H1 (cell line): ENCODE results near the gene GATC. TPM values are rescaled to one million over a fixed set of nuclear protein-coding genes. Genes with fewer than 3 reads are reported as not detected.

Source experiments
- CTCF ChIA-PET: fragments of 300-600 bp; sonication (Branson Sonifier 250); formaldehyde crosslinking; loops from one replicate; lab custom pipeline; 2021; ENCODE audit not compliant: partially characterized antibody; lab: Charles Lee
- POLR2A ChIA-PET: fragments of 300-600 bp; sonication (Branson Sonifier 250); formaldehyde crosslinking; loops from one replicate; lab custom pipeline; 2021; ENCODE audit warnings: inconsistent platforms; ENCODE audit not compliant: partially characterized antibody; lab: Charles Lee
- DNase-seq, 2 experiments: peaks; one replicate each; pipeline versions ENCODE4 v3.0.0 to v3.0.0-alpha.2; 2010 to 2022; ENCODE audit warnings: low spot score in 2 of 2, low read depth in 1 of 2, mixed read lengths in 1 of 2
- FAIRE-seq: peaks from 2 replicates; lab custom pipeline; 2011; peaks lifted over from hg19 to GRCh38; lab: Jason Lieb, UNC
- H2AFZ ChIP-seq: 2 replicates; pipeline ENCODE4 v1.8.1; 2012; ENCODE audit warnings: low read length, inconsistent platforms
- H2AK5ac ChIP-seq: 2 replicates; pipeline ENCODE4 v1.6.1; 2013; ENCODE audit warnings: low read depth, low read length
- H2BK120ac ChIP-seq: replicated peaks from 2 replicates; pipeline ENCODE3; 2013; ENCODE audit warnings: low read depth, low read length, inconsistent platforms
- H2BK12ac ChIP-seq: 2 replicates; pipeline ENCODE4 v1.6.1; 2013; ENCODE audit warnings: low read depth, low read length
- H2BK15ac ChIP-seq: 2 replicates; pipeline ENCODE4 v1.6.1; 2013; ENCODE audit warnings: low read length
- H2BK20ac ChIP-seq: 2 replicates; pipeline ENCODE4 v1.6.1; 2013; ENCODE audit warnings: low read length
- H2BK5ac ChIP-seq: 2 replicates; pipeline ENCODE4 v1.6.1; 2013; ENCODE audit warnings: low read depth, low read length
- H3K14ac ChIP-seq: 2 replicates; pipeline ENCODE4 v1.6.1; 2013; ENCODE audit warnings: inconsistent platforms; ENCODE audit not compliant: insufficient read length
- H3K18ac ChIP-seq: 2 replicates; pipeline ENCODE4 v1.6.1; 2013; ENCODE audit warnings: low read length; ENCODE audit errors: extremely low read depth
- H3K23ac ChIP-seq: 2 replicates; pipeline ENCODE4 v1.6.1; 2013; ENCODE audit warnings: inconsistent platforms; ENCODE audit not compliant: insufficient read length
- H3K23me2 ChIP-seq: 2 replicates; pipeline ENCODE4 v1.6.1; 2013; ENCODE audit warnings: low read depth, low read length
- H3K27ac ChIP-seq: 2 replicates; pipeline ENCODE4 v1.6.1; 2011; ENCODE audit warnings: low read depth, low read length, inconsistent platforms
- H3K27me3 ChIP-seq, 4 experiments: replicated peaks in 1 of 4; 1 replicate in 1 of 4; 2 replicates in 3 of 4; pipeline versions ENCODE4 v1.6.1 to v1.8.1; 2011 to 2013; ENCODE audit warnings: low read length in 3 of 4, mild to moderate bottlenecking in 3 of 4, inconsistent platforms in 2 of 4, mixed read lengths in 2 of 4, moderate library complexity in 1 of 4; ENCODE audit not compliant: control insufficient read depth in 3 of 4, insufficient read depth in 3 of 4; ENCODE audit errors: extremely low read depth in 1 of 4
- H3K36me3 ChIP-seq, 4 experiments: 2 replicates each; pipeline versions ENCODE4 v1.6.1 to v1.8.1; 2011 to 2013; ENCODE audit warnings: mild to moderate bottlenecking in 4 of 4, low read length in 3 of 4, moderate library complexity in 2 of 4, control low read depth in 1 of 4, inconsistent platforms in 1 of 4; ENCODE audit not compliant: insufficient read depth in 4 of 4, control insufficient read depth in 2 of 4
- H3K4ac ChIP-seq: replicated peaks from 2 replicates; pipeline ENCODE3; 2013; ENCODE audit warnings: low read length, low read depth, mixed read lengths, inconsistent platforms; ENCODE audit not compliant: insufficient read length
- H3K4me1 ChIP-seq, 4 experiments: replicated peaks in 1 of 4; 1 replicate in 1 of 4; 2 replicates in 3 of 4; pipeline versions ENCODE4 v1.6.1 to v1.8.1; 2011 to 2013; ENCODE audit warnings: low read length in 3 of 4, inconsistent platforms in 2 of 4, mixed read lengths in 1 of 4; ENCODE audit not compliant: insufficient read depth in 4 of 4, control insufficient read depth in 3 of 4
- H3K4me2 ChIP-seq, 2 experiments: 2 replicates each; pipeline versions ENCODE4 v1.6.1 to v1.8.1; 2011 to 2013; ENCODE audit warnings: low read depth in 2 of 2, low read length in 2 of 2, control low read depth in 1 of 2, inconsistent platforms in 1 of 2, mild to moderate bottlenecking in 1 of 2; ENCODE audit not compliant: insufficient read depth in 1 of 2
- H3K4me3 ChIP-seq, 4 experiments: fragments of 200-600, 300-600 bp in 1 of 4; sonication (generic), shearing (Covaris generic), sonication (Bioruptor Twin) in 1 of 4; 2 replicates each; pipeline versions ENCODE4 v1.5.1 to v1.8.1; 2011 to 2016; ENCODE audit warnings: low read length in 4 of 4, low read depth in 3 of 4, control low read depth in 2 of 4, inconsistent platforms in 2 of 4, mild to moderate bottlenecking in 2 of 4, mixed read lengths in 1 of 4, moderate library complexity in 1 of 4; ENCODE audit not compliant: insufficient read depth in 2 of 4; ENCODE audit errors: extremely low read depth in 1 of 4
- H3K56ac ChIP-seq: replicated peaks from 2 replicates; pipeline ENCODE3; 2013; ENCODE audit warnings: low read depth, mild to moderate bottlenecking, mixed read lengths, low read length, inconsistent platforms; ENCODE audit not compliant: insufficient read length
- H3K79me1 ChIP-seq: 2 replicates; pipeline ENCODE4 v1.6.1; 2013; ENCODE audit warnings: low read depth, low read length, control low read depth
- H3K79me2 ChIP-seq, 2 experiments: 2 replicates each; pipeline versions ENCODE4 v1.6.1 to v1.8.1; 2012 to 2013; ENCODE audit warnings: low read length in 2 of 2, mild to moderate bottlenecking in 2 of 2, inconsistent platforms in 1 of 2; ENCODE audit not compliant: insufficient read depth in 2 of 2, control insufficient read depth in 1 of 2
- H3K9ac ChIP-seq, 4 experiments: replicated peaks in 1 of 4; 1 replicate in 1 of 4; 2 replicates in 3 of 4; pipeline versions ENCODE4 v1.6.1 to v1.8.1; 2011 to 2013; ENCODE audit warnings: low read depth in 3 of 4, low read length in 3 of 4, control low read depth in 2 of 4, mild to moderate bottlenecking in 2 of 4, moderate library complexity in 2 of 4, inconsistent platforms in 1 of 4; ENCODE audit errors: extremely low read depth in 1 of 4
- H3K9me3 ChIP-seq, 2 experiments: 2 replicates each; pipeline versions ENCODE4 v1.6.1 to v1.8.1; 2012 to 2013; ENCODE audit warnings: mild to moderate bottlenecking in 2 of 2, moderate library complexity in 2 of 2, control low read depth in 1 of 2, inconsistent platforms in 1 of 2, low read depth in 1 of 2, low read length in 1 of 2, mixed read lengths in 1 of 2; ENCODE audit not compliant: insufficient read depth in 2 of 2
- H4K20me1 ChIP-seq, 2 experiments: replicated peaks in 1 of 2; 2 replicates each; pipeline versions ENCODE3 to v1.8.1; 2011 to 2013; ENCODE audit warnings: inconsistent platforms in 2 of 2, low read length in 2 of 2, mild to moderate bottlenecking in 1 of 2; ENCODE audit not compliant: insufficient read depth in 2 of 2, control insufficient read depth in 1 of 2
- H4K5ac ChIP-seq: 2 replicates; pipeline ENCODE4 v1.6.1; 2013; ENCODE audit warnings: low read length, low read depth, mixed read lengths, inconsistent platforms; ENCODE audit not compliant: insufficient read length
- H4K8ac ChIP-seq: 2 replicates; pipeline ENCODE4 v1.8.0; 2013; ENCODE audit warnings: mild to moderate bottlenecking, moderate library complexity, low read length, inconsistent platforms; ENCODE audit not compliant: insufficient read depth; ENCODE audit errors: extremely low read depth
- H4K91ac ChIP-seq: replicated peaks from 2 replicates; pipeline ENCODE3; 2013; ENCODE audit warnings: low read length, mixed read lengths, inconsistent platforms; ENCODE audit not compliant: insufficient read length
- GABPA ChIP-seq: IDR thresholded peaks from 2 replicates; pipeline ENCODE4 v1.6.1; 2011; ENCODE audit warnings: mild to moderate bottlenecking, low read length, moderate library complexity, borderline replicate concordance; ENCODE audit not compliant: insufficient read depth
- ZNF274 ChIP-seq: IDR thresholded peaks from 2 replicates; pipeline ENCODE4 v1.7.0; 2012; ENCODE audit warnings: low read length, borderline replicate concordance; ENCODE audit errors: extremely low read depth
- WGBS, 2 experiments: shearing (Covaris generic) in 1 of 2; methylation state at CpG; one replicate each; pipeline versions ENCODE4 v1.1.6 to v1.1.7; 2013 to 2015; ENCODE audit warnings: low lambda C conversion rate in 2 of 2, mixed read lengths in 2 of 2, inconsistent platforms in 1 of 2, low coverage in 1 of 2, missing lambda C conversion rate in 1 of 2; ENCODE audit not compliant: insufficient replicate concordance in 2 of 2, insufficient coverage in 1 of 2, insufficient read length in 1 of 2; ENCODE audit errors: extremely low coverage in 1 of 2, missing lambda C conversion rate in 1 of 2; 5-methylcytosine and 5-hydroxymethylcytosine counted together
- polyA plus RNA-seq, 7 experiments: library from polyadenylated mRNA; depleted of rRNA in 3 of 7; stranded (reverse) in 5 of 7; unstranded in 2 of 7; fragments of >200 nt in 5 of 7; fragments of 200-250 nt in 2 of 7; gene quantifications; 1 replicate in 5 of 7; 2 replicates in 1 of 7; 4 replicates in 1 of 7; pipeline versions ENCODE4 v1.2.1 to v1.2.3, GENCODE V29; 2011 to 2013; ENCODE audit warnings: missing spikeins in 2 of 7, mixed read lengths in 2 of 7
- total RNA-seq: library from RNA; stranded (reverse); fragmentation: NEBNext Ultra II Directional; extraction: Animal tissue kit (Norgen Biotek cat#: 25700); gene quantifications from 2 replicates; pipeline ENCODE4 v1.2.1, GENCODE V29; 2021

The GATC gene
- total and polyA plus RNA-seq, 2 of the 8 experiments (the other 6 are each of a cell fraction or from before 2014, with no cell fraction given): 13.2 to 30.4 TPM

GRCh38 chr12:120425797-120426196 lies 20.4 kb upstream of the GATC start:
- Histone ChIP-seq H4K5ac (no peak overlapping the region), H3K23ac (no peak overlapping the region), H3K4me1 (peaks cover 0 to 6% (median 0%) of the 10 kb centered on the region in 4 experiments; a peak in 1 of 7 replicates), H2BK15ac (no peak overlapping the region), H3K27me3 (no peaks in the 10 kb centered on the region), H3K9me3 (peaks cover 0 to 2% of the 10 kb centered on the region in 2 experiments; a peak in 1 of 4 replicates), H2BK120ac (no peak overlapping the region), H4K91ac (no peak overlapping the region), H3K79me2 (no peaks in the 10 kb centered on the region), H2BK12ac (no peak overlapping the region), H3K79me1 (no peaks in the 10 kb centered on the region), H3K9ac (no peak overlapping the region), H4K20me1 (no peaks in the 10 kb centered on the region), H3K23me2 (no peaks in the 10 kb centered on the region), H2AFZ (peak overlapping the region; percentile 34), H3K14ac (no peak overlapping the region), H2BK5ac (no peak overlapping the region), H3K27ac (no peak overlapping the region), H3K56ac (no peak overlapping the region), H2BK20ac (no peak overlapping the region), H3K36me3 (no peaks in the 10 kb centered on the region), H3K4me3 (no peak overlapping the region), H3K18ac (no peak overlapping the region), H3K4ac (no peak overlapping the region), H2AK5ac (no peak overlapping the region), H3K4me2 (no peak overlapping the region), H4K8ac (no peak overlapping the region)
- DNase-seq (no peak), FAIRE-seq (no peak)
- POLR2A ChIA-PET: no interaction called here
- TF ChIP-seq GABPA (no peak), ZNF274 (no peak)
- WGBS, 2 experiments: 92% methylated on average over 3 of the region's 3 CpGs; no CpG with 5 or more reads in 1 of the 2 experiments
- CTCF ChIA-PET: interaction anchor here (0.9 to 1.0 kb wide), 2 partner anchors 51 to 94 kb away, joined by 3 to 4 read pairs; no protein-coding TSS in a partner anchor
